A549 (cell line): ENCODE measurements around the gene EFHC2. TPM values are rescaled to one million over a fixed set of nuclear protein-coding genes. Genes with fewer than 3 reads are reported as not detected.
"Not testable (repeated sequence)": the region's sequence is repeated elsewhere in the genome, so short reads cannot be mapped to it uniquely, and the experiment has no call there.

Experiments
- ATAC-seq, 2 experiments: fragments of 200-7000 bp in 1 of 2; fragments of >200 bp in 1 of 2; cut with Nextera tagmentation in 1 of 2; cut with Tn5 transposase in 1 of 2; 3 replicates each; pipeline versions ENCODE4 v1.8.0 to v1.9.1; 2018 to 2020; ENCODE audit warnings: mild to moderate bottlenecking in 1 of 2, moderate library complexity in 1 of 2
- CTCF ChIA-PET: fragments of 300-600 bp; sonication (Branson Sonifier 250); formaldehyde crosslinking; extraction: SDS; loops from one replicate; lab custom pipeline; 2021; ENCODE audit warnings: antibody characterized with exemption, inconsistent platforms; lab: Yijun Ruan, JAX
- POLR2A ChIA-PET: fragments of 350-600 bp; formaldehyde crosslinking; extraction: SDS; loops from one replicate; lab custom pipeline; 2021; ENCODE audit warnings: antibody characterized with exemption, inconsistent platforms; lab: Yijun Ruan, JAX
- DNase-seq, 2 experiments: peaks; one replicate each; pipeline versions ENCODE4 v3.0.0 to v3.0.0-alpha.2; 2011 to 2016; ENCODE audit warnings: low read depth in 1 of 2, low spot score in 1 of 2
- FAIRE-seq: peaks from 2 replicates; lab custom pipeline; 2011; peaks lifted over from hg19 to GRCh38; lab: Jason Lieb, UNC
- H3K27ac ChIP-seq, 2 experiments: fragments of >200 bp; sonication (Bioruptor Twin); formaldehyde crosslinking; 3 replicates each; pipeline ENCODE4 v1.5.1; 2016 to 2017
- H3K4me1 ChIP-seq: fragments of >200 bp; sonication (Bioruptor Twin); formaldehyde crosslinking; 3 replicates; pipeline ENCODE4 v1.6.1; 2016
- H3K4me2 ChIP-seq: fragments of >200 bp; sonication (Bioruptor Twin); formaldehyde crosslinking; 3 replicates; pipeline ENCODE4 v1.6.1; 2016
- H3K4me3 ChIP-seq: fragments of >200 bp; sonication (Bioruptor Twin); formaldehyde crosslinking; 3 replicates; pipeline ENCODE4 v1.5.1; 2016
- H3K9me3 ChIP-seq: fragments of >200 bp; sonication (Bioruptor Twin); formaldehyde crosslinking; 3 replicates; pipeline ENCODE4 v1.6.1; 2016
- BHLHE40 ChIP-seq: IDR thresholded peaks from 2 replicates; pipeline ENCODE4 v1.6.1; 2012; ENCODE audit warnings: low read depth, low read length, inconsistent platforms
- E2F6 ChIP-seq: IDR thresholded peaks from 2 replicates; pipeline ENCODE4 v1.6.1; 2012; ENCODE audit warnings: low read depth, borderline replicate concordance
- EHF ChIP-seq: fragments of 250-450 bp; sonication (Bioruptor Pico); IDR thresholded peaks from 2 replicates; pipeline ENCODE4 v1.5.0; 2020; ENCODE audit warnings: mild to moderate bottlenecking
- EHMT2 ChIP-seq: fragments of 200-600 bp; sonication (generic); IDR thresholded peaks from 2 replicates; pipeline ENCODE4 v1.6.1; 2016; ENCODE audit warnings: antibody characterized with exemption, low read depth, mild to moderate bottlenecking, moderate library complexity
- EP300 ChIP-seq, 2 experiments: fragments of >200 bp; sonication (Bioruptor Twin); formaldehyde crosslinking; IDR thresholded peaks; 2 replicates in 1 of 2; 3 replicates in 1 of 2; pipeline ENCODE4 v1.6.1; 2016 to 2017
- FOSL2 ChIP-seq, 2 experiments: fragments of 450-650 bp in 1 of 2; fragments of >200 bp in 1 of 2; sonication (Bioruptor Twin) in 1 of 2; formaldehyde crosslinking; IDR thresholded peaks; 2 replicates each; pipeline versions ENCODE4 v1.5.0 to v1.6.1; 2016 to 2020; ENCODE audit warnings: mild to moderate bottlenecking in 1 of 2, moderate library complexity in 1 of 2
- FOXS1 ChIP-seq: fragments of 250-450 bp; sonication (Bioruptor Pico); IDR thresholded peaks from 2 replicates; pipeline ENCODE4 v1.5.0; 2020; ENCODE audit warnings: mild to moderate bottlenecking, moderate library complexity
- HDAC2 ChIP-seq: fragments of 200-600 bp; sonication (generic); IDR thresholded peaks from 2 replicates; pipeline ENCODE4 v1.6.1; 2016
- HES2 ChIP-seq: fragments of >200 bp; sonication (Bioruptor Twin); formaldehyde crosslinking; IDR thresholded peaks from 2 replicates; pipeline ENCODE4 v1.6.1; 2016
- KDM1A ChIP-seq: fragments of 200-600 bp; sonication (generic); IDR thresholded peaks from 2 replicates; pipeline ENCODE4 v1.6.1; 2016; ENCODE audit warnings: low read depth, mild to moderate bottlenecking
- MAFK ChIP-seq: fragments of 450-650 bp; IDR thresholded peaks from 2 replicates; pipeline ENCODE4 v1.6.1; 2014; ENCODE audit not compliant: partially characterized antibody
- NR3C1 ChIP-seq: fragments of >200 bp; sonication (Bioruptor Twin); formaldehyde crosslinking; IDR thresholded peaks from 3 replicates; pipeline ENCODE4 v1.6.1; 2017
- PBX3 ChIP-seq: IDR thresholded peaks from 2 replicates; pipeline ENCODE4 v1.6.1; 2012
- RCOR1 ChIP-seq: fragments of 150-350 bp; IDR thresholded peaks from 2 replicates; pipeline ENCODE4 v1.6.1; 2014; ENCODE audit warnings: antibody characterized with exemption, low read length, low read depth
- REST ChIP-seq: fragments of 200-600 bp; sonication (generic); IDR thresholded peaks from 2 replicates; pipeline ENCODE4 v1.6.1; 2016; ENCODE audit warnings: antibody characterized with exemption, mild to moderate bottlenecking, moderate library complexity
- RFX5 ChIP-seq: fragments of 450-650 bp; IDR thresholded peaks from 2 replicates; pipeline ENCODE4 v1.7.1; 2014; ENCODE audit warnings: antibody characterized with exemption, mild to moderate bottlenecking, moderate library complexity
- TFCP2L1 ChIP-seq: fragments of 250-450 bp; sonication (Bioruptor Pico); IDR thresholded peaks from 2 replicates; pipeline ENCODE4 v1.5.0; 2021; ENCODE audit warnings: mild to moderate bottlenecking
- ZFP36 ChIP-seq: fragments of 450-650 bp; IDR thresholded peaks from 2 replicates; pipeline ENCODE4 v1.6.1; 2014; ENCODE audit warnings: borderline replicate concordance; ENCODE audit not compliant: partially characterized antibody
- ZNF302 ChIP-seq: fragments of 250-450 bp; sonication (Bioruptor Pico); IDR thresholded peaks from 2 replicates; pipeline ENCODE4 v1.9.0; 2021; ENCODE audit warnings: inconsistent platforms, mild to moderate bottlenecking, moderate library complexity
- WGBS: methylation state at CpG from one replicate; pipeline ENCODE4 v1.1.6; 2017; ENCODE audit errors: missing lambda C conversion rate; 5-methylcytosine and 5-hydroxymethylcytosine counted together
- polyA plus RNA-seq, 4 experiments: library from polyadenylated mRNA; depleted of rRNA in 3 of 4; stranded (reverse); fragments of >200 nt; fragmentation: RNase III in 1 of 4; extraction: RNeasy Plus Mini Kit Qiagen cat#74134 plus additional on column Dnase treatment in 1 of 4; gene quantifications; 2 replicates in 3 of 4; 3 replicates in 1 of 4; pipeline ENCODE4 v1.2.3, GENCODE V29; 2011 to 2017

The EFHC2 gene
- polyA plus RNA-seq, 2 of the 4 experiments (the other 2 are of a cell fraction): 0.48 to 0.80 TPM

GRCh38 chrX:44265559-44265958 lies 77.9 kb downstream of the EFHC2 start (continued):
- no peak for TF ChIP-seq REST

- FAIRE-seq (no peak), DNase-seq (no peak), ATAC-seq (no peak)
- H3K9me3 ChIP-seq: no peaks in the 10 kb centered on the region
- no peak overlapping the region for H3K4me3 ChIP-seq
- no peak overlapping the region for H3K27ac ChIP-seq
- ChIA-PET CTCF (interaction anchor here (1.6 kb wide), 1 partner anchor 307 kb away, joined by 4 read pairs; no protein-coding TSS in a partner anchor), POLR2A (no interaction called here)
- H3K4me2 ChIP-seq: no peak overlapping the region
- no peak for TF ChIP-seq RFX5
- no peak for TF ChIP-seq EHF
- no peak for TF ChIP-seq HDAC2
- TF ChIP-seq RCOR1: no peak
- no peak for TF ChIP-seq E2F6
- no peaks in the 10 kb centered on the region for H3K4me1 ChIP-seq
Observed at GRCh38 chrX:44264936-44265335, 78.5 kb downstream of the EFHC2 start.

- 67% methylated on average over 5 of the region's 5 CpGs for WGBS
- CTCF ChIA-PET: no interaction called here
- FAIRE-seq (no peak), DNase-seq (no peak), ATAC-seq (no peak)
- Histone ChIP-seq H3K27ac (no peak overlapping the region), H3K9me3 (no peaks in the 10 kb centered on the region), H3K4me3 (no peak overlapping the region), H3K4me1 (no peaks in the 10 kb centered on the region), H3K4me2 (no peak overlapping the region)
- TF ChIP-seq ZNF302 (CRISPR knock-in tag): no peak
- no peak for TF ChIP-seq HES2
- no peak for TF ChIP-seq KDM1A
- no peak for TF ChIP-seq MAFK
- no peak for TF ChIP-seq PBX3
- no peak for TF ChIP-seq FOXS1 (CRISPR knock-in tag)
- no peak for TF ChIP-seq EHMT2
- no peak for TF ChIP-seq ZFP36
- TF ChIP-seq TFCP2L1: no peak
- no peak for TF ChIP-seq BHLHE40
- no peak for TF ChIP-seq FOSL2 (IDR thresholded peaks at IDR 0.05)
- no peak for TF ChIP-seq FOSL2 (CRISPR knock-in tag; IDR thresholded peaks at IDR 0.05)
- TF ChIP-seq HDAC2: no peak
- POLR2A ChIA-PET: no interaction called here
Observed at GRCh38 chrX:44261286-44261685, 82.2 kb downstream of the EFHC2 start.

GRCh38 chrX:44260609-44261008 lies 82.9 kb downstream of the EFHC2 start:
- no peak overlapping the region for H3K4me2 ChIP-seq
- FAIRE-seq: no peak
- H3K27ac ChIP-seq: no peak overlapping the region
- no peak for DNase-seq
- H3K4me3 ChIP-seq: no peak overlapping the region
- ChIA-PET CTCF (no interaction called here), POLR2A (no interaction called here)
- no peaks in the 10 kb centered on the region for H3K9me3 ChIP-seq
- TF ChIP-seq NR3C1 (no peak), EP300 (IDR thresholded peaks at IDR 0.05) (no peak), REST (no peak), EHF (no peak)
- no peak for ATAC-seq
- H3K4me1 ChIP-seq: no peaks in the 10 kb centered on the region

- H3K4me2 ChIP-seq, FAIRE-seq, H3K27ac ChIP-seq, POLR2A ChIA-PET, CTCF ChIA-PET, H3K9me3 ChIP-seq, ATAC-seq, DNase-seq, H3K4me1 ChIP-seq, H3K4me3 ChIP-seq: not testable (repeated sequence)
- 85% methylated on average over 2 of the region's 2 CpGs for WGBS
Observed at GRCh38 chrX:44255742-44256141, 87.7 kb downstream of the EFHC2 start.
